IMR-90 (cell line): ENCODE data around the gene NPLOC4. TPM values are rescaled to one million over a fixed set of nuclear protein-coding genes. Genes with fewer than 3 reads are reported as not detected.

Experiments
- ATAC-seq: fragments of 200-7000 bp; cut with Tn5 transposase; 2 replicates; pipeline ENCODE4 v1.9.1; 2020; ENCODE audit warnings: low read depth, mild to moderate bottlenecking, moderate library complexity
- BruUV-seq: library from RNA; stranded (reverse); fragments of 400-500 nt; replicated peaks from 2 replicates; lab custom pipeline; 2021; lab: Mats Ljungman, UMichigan
- CTCF ChIA-PET: fragments of 300-600 bp; formaldehyde crosslinking; extraction: SDS; loops from one replicate; lab custom pipeline; 2021; ENCODE audit warnings: antibody characterized with exemption; lab: Yijun Ruan, JAX
- POLR2A ChIA-PET: fragments of 300-600 bp; sonication (Branson Sonifier 250); formaldehyde crosslinking; loops from one replicate; lab custom pipeline; 2022; ENCODE audit warnings: antibody characterized with exemption; ENCODE audit not compliant: unreplicated experiment; lab: Charles Lee
- DNase-seq: peaks from one replicate; pipeline ENCODE4 v3.0.0; 2013
- H2AFZ ChIP-seq: replicated peaks from 2 replicates; pipeline ENCODE3; 2013; ENCODE audit warnings: low read length, mild to moderate bottlenecking; ENCODE audit not compliant: poor library complexity
- H2AK5ac ChIP-seq: 2 replicates; pipeline ENCODE4 v1.6.1; 2013; ENCODE audit warnings: low read depth, low read length, inconsistent platforms
- H2AK9ac ChIP-seq: replicated peaks from 2 replicates; pipeline ENCODE3; 2013; ENCODE audit warnings: mild to moderate bottlenecking, low read depth, low read length, moderate library complexity; ENCODE audit not compliant: poor library complexity
- H2BK120ac ChIP-seq: 2 replicates; pipeline ENCODE4 v1.6.1; 2013; ENCODE audit warnings: low read depth, low read length, inconsistent platforms
- H2BK15ac ChIP-seq: 3 replicates; pipeline ENCODE4 v1.6.1; 2013; ENCODE audit warnings: low read depth, low read length, inconsistent platforms
- H2BK20ac ChIP-seq: 2 replicates; pipeline ENCODE4 v1.6.1; 2013; ENCODE audit warnings: low read depth, mild to moderate bottlenecking, inconsistent platforms, low read length, moderate library complexity
- H2BK5ac ChIP-seq: 2 replicates; pipeline ENCODE4 v1.6.1; 2013; ENCODE audit warnings: mild to moderate bottlenecking, low read depth, low read length, inconsistent platforms; ENCODE audit not compliant: poor library complexity, severe bottlenecking
- H3K14ac ChIP-seq: replicated peaks from 2 replicates; pipeline ENCODE4 v1.6.1; 2013; ENCODE audit warnings: low read depth, low read length, inconsistent platforms
- H3K18ac ChIP-seq: 2 replicates; pipeline ENCODE4 v1.6.1; 2013; ENCODE audit warnings: low read depth, low read length, control low read depth
- H3K23ac ChIP-seq: 2 replicates; pipeline ENCODE4 v1.6.1; 2013; ENCODE audit warnings: low read depth, low read length, inconsistent platforms
- H3K27ac ChIP-seq: 2 replicates; pipeline ENCODE4 v1.5.1; 2013; ENCODE audit warnings: mild to moderate bottlenecking, control low read depth, low read length; ENCODE audit not compliant: insufficient read depth
- H3K27me3 ChIP-seq: 2 replicates; pipeline ENCODE4 v1.6.1; 2013; ENCODE audit warnings: low read length; ENCODE audit not compliant: control insufficient read depth, insufficient read depth
- H3K36me3 ChIP-seq: 2 replicates; pipeline ENCODE4 v1.6.1; 2013; ENCODE audit warnings: low read length, mixed read lengths; ENCODE audit not compliant: control insufficient read depth, insufficient read depth
- H3K4ac ChIP-seq: 2 replicates; pipeline ENCODE4 v1.6.1; 2013; ENCODE audit warnings: low read depth, low read length, inconsistent platforms
- H3K4me1 ChIP-seq: 2 replicates; pipeline ENCODE4 v1.6.1; 2013; ENCODE audit warnings: low read length, mixed read lengths; ENCODE audit not compliant: control insufficient read depth, insufficient read depth
- H3K4me2 ChIP-seq: 2 replicates; pipeline ENCODE4 v1.6.1; 2013; ENCODE audit warnings: low read depth, mild to moderate bottlenecking, control low read depth, low read length, moderate library complexity
- H3K4me3 ChIP-seq: 2 replicates; pipeline ENCODE4 v1.5.1; 2013; ENCODE audit warnings: low read depth, mild to moderate bottlenecking, control low read depth, low read length, moderate library complexity; ENCODE audit not compliant: insufficient read depth
- H3K56ac ChIP-seq: 2 replicates; pipeline ENCODE4 v1.6.1; 2013; ENCODE audit warnings: low read length, inconsistent platforms; ENCODE audit not compliant: insufficient read depth; ENCODE audit errors: extremely low read depth
- H3K79me1 ChIP-seq, 2 experiments: 2 replicates each; pipeline ENCODE4 v1.6.1; 2013; ENCODE audit warnings: low read length in 2 of 2, inconsistent platforms in 1 of 2, low read depth in 1 of 2
- H3K9ac ChIP-seq: 2 replicates; pipeline ENCODE4 v1.6.1; 2013; ENCODE audit warnings: low read depth, low read length, control low read depth
- H3K9me1 ChIP-seq: 2 replicates; pipeline ENCODE4 v1.6.1; 2013; ENCODE audit warnings: low read length, inconsistent platforms; ENCODE audit not compliant: insufficient read depth
- H3K9me3 ChIP-seq: 2 replicates; pipeline ENCODE4 v1.6.1; 2013; ENCODE audit warnings: low read length; ENCODE audit not compliant: control insufficient read depth, insufficient read depth
- H4K20me1 ChIP-seq: 2 replicates; pipeline ENCODE4 v1.6.1; 2013; ENCODE audit warnings: low read length, inconsistent platforms; ENCODE audit not compliant: insufficient read depth
- H4K5ac ChIP-seq: 2 replicates; pipeline ENCODE4 v1.6.1; 2013; ENCODE audit warnings: mild to moderate bottlenecking, low read depth, low read length, control low read depth
- H4K8ac ChIP-seq, 2 experiments: 2 replicates each; pipeline ENCODE4 v1.6.1; 2013; ENCODE audit warnings: low read depth in 2 of 2, low read length in 2 of 2, control low read depth in 1 of 2, inconsistent platforms in 1 of 2
- H4K91ac ChIP-seq: 2 replicates; pipeline ENCODE4 v1.6.1; 2013; ENCODE audit warnings: low read depth, low read length, inconsistent platforms; ENCODE audit not compliant: insufficient read depth
- CEBPB ChIP-seq: IDR thresholded peaks from 2 replicates; pipeline ENCODE4 v1.6.1; 2012; ENCODE audit warnings: low read depth, low read length, improper control_type of control experiment
- CHD1 ChIP-seq: IDR thresholded peaks from 2 replicates; pipeline ENCODE4 v1.6.1; 2012; ENCODE audit warnings: low read depth, low read length, improper control_type of control experiment
- ELK1 ChIP-seq: fragments of 150-350 bp; IDR thresholded peaks from 2 replicates; pipeline ENCODE4 v1.6.1; 2016; ENCODE audit warnings: low read depth, mild to moderate bottlenecking, low read length, moderate library complexity, borderline replicate concordance
- FOS ChIP-seq: fragments of 150-350 bp; IDR thresholded peaks from 2 replicates; pipeline ENCODE4 v1.6.1; 2016; ENCODE audit warnings: low read depth, low read length
- MAFK ChIP-seq: IDR thresholded peaks from 2 replicates; pipeline ENCODE4 v1.6.1; 2012; ENCODE audit warnings: low read depth, low read length, improper control_type of control experiment
- MAZ ChIP-seq: IDR thresholded peaks from 2 replicates; pipeline ENCODE4 v1.6.1; 2012; ENCODE audit warnings: low read depth, mild to moderate bottlenecking, low read length, improper control_type of control experiment, moderate library complexity, borderline replicate concordance
- MXI1 ChIP-seq: IDR thresholded peaks from 2 replicates; pipeline ENCODE4 v1.6.1; 2012; ENCODE audit warnings: low read depth, mild to moderate bottlenecking, low read length, moderate library complexity, borderline replicate concordance
- NFE2L2 ChIP-seq: fragments of 150-350 bp; IDR thresholded peaks from 2 replicates; pipeline ENCODE4 v1.6.1; 2016; ENCODE audit warnings: low read depth, mild to moderate bottlenecking, low read length
- POLR2A ChIP-seq: IDR thresholded peaks from 2 replicates; pipeline ENCODE4 v1.6.1; 2012; ENCODE audit warnings: mild to moderate bottlenecking, low read depth, low read length
- RAD21 ChIP-seq: IDR thresholded peaks from 2 replicates; pipeline ENCODE4 v1.6.1; 2012; ENCODE audit warnings: low read length, improper control_type of control experiment
- RCOR1 ChIP-seq: IDR thresholded peaks from 2 replicates; pipeline ENCODE4 v1.6.1; 2012; ENCODE audit warnings: mild to moderate bottlenecking, low read length, improper control_type of control experiment; ENCODE audit not compliant: insufficient replicate concordance
- RFX5 ChIP-seq: IDR thresholded peaks from 2 replicates; pipeline ENCODE4 v1.8.0; 2012; ENCODE audit warnings: low read depth, mild to moderate bottlenecking, low read length, moderate library complexity
- WGBS, 2 experiments: methylation state at CpG; one replicate each; pipeline versions ENCODE4 v1.1.5 to v1.1.7; 2013; ENCODE audit warnings: missing lambda C conversion rate in 2 of 2; ENCODE audit not compliant: insufficient read length in 1 of 2; ENCODE audit errors: extremely low coverage in 2 of 2; 5-methylcytosine and 5-hydroxymethylcytosine counted together
- dilution Hi-C: fragments of 300-500 bp; cut with HindIII; formaldehyde crosslinking; loops from one replicate; pipeline ENCODE4 v1.14.3; 2018; ENCODE audit warnings: low sequenced_read_pairs; ENCODE audit not compliant: unreplicated experiment
- in situ Hi-C: fragments of 300-500 bp; cut with MboI; formaldehyde crosslinking; loops from 3 replicates; pipeline ENCODE4 v1.14.3; 2019; ENCODE audit warnings: low sequenced_read_pairs, inconsistent platforms, mixed read lengths
- intact Hi-C: fragments of 100-400 bp; cut with micrococcal nuclease; formaldehyde crosslinking; loops from 2 replicates; pipeline ENCODE4 v1.10.0; 2022
- polyA plus RNA-seq, 3 experiments: library from polyadenylated mRNA; depleted of rRNA; stranded (reverse); fragments of >200 nt; gene quantifications; 2 replicates each; pipeline ENCODE4 v1.2.3, GENCODE V29; 2012; ENCODE audit warnings: low replicate concordance in 1 of 3
- total RNA-seq: library from RNA; depleted of rRNA; stranded (reverse); fragments of >200 nt; gene quantifications from 2 replicates; pipeline ENCODE4 v1.2.3, GENCODE V29; 2012
- TF ChIP-seq, protein P1 (sequence below): conservative IDR thresholded peaks from 2 replicates; pipeline ENCODE4 v1.5.1; 2012; ENCODE audit warnings: mild to moderate bottlenecking, low read depth, low read length, improper control_type of control experiment

The NPLOC4 gene
- total and polyA plus RNA-seq, 2 of the 4 experiments (the other 2 are of a cell fraction): 70.4 to 78.3 TPM

DNA sequence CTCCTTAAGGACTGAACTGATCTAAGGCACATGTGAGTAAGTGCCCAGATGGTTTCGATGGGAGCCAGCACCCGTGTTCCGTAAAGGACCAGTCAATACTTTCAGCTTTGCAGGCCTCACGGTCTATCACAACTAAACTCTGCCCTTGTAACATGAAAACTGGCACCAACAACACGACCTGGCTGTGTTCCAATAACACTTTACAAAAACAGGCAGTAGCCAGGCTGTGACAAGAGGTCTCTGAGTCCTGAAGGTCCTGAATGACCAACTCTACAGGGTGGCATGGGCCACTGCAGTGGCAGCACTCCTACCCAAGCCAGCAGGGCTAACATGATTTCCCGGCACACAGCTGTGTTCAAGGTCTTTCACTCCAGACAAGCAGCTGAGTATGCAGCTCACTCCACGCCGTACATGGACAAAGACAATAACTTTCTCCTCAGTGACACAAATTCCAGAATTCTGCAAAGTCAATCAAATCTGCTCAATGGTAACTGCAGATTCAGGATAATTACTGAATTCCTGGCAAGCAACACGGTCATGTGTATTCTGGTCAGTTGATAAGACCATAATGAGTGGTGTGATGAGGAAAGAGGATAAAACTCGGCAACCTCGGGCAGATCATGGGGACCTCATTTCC is 15.3 kb downstream of the NPLOC4 start:
- Histone ChIP-seq H3K27ac (no peak overlapping the region), H3K4me3 (no peak overlapping the region), H4K5ac (no peak overlapping the region), H3K18ac (no peak overlapping the region), H3K56ac (no peak overlapping the region), H3K9me3 (no peaks in the 10 kb centered on the region), H4K20me1 (peaks cover 34% of the 10 kb centered on the region), H2AFZ (no peak overlapping the region), H2BK15ac (no peak overlapping the region), H3K79me1 (peaks cover 25 to 54% of the 10 kb centered on the region in 2 experiments), H3K36me3 (peaks cover 52% of the 10 kb centered on the region), H2BK5ac (no peak overlapping the region), H3K4me1 (no peaks in the 10 kb centered on the region), H2BK120ac (no peak overlapping the region), H3K9ac (no peak overlapping the region), H2AK5ac (no peak overlapping the region), H3K9me1 (peaks cover 11% of the 10 kb centered on the region; the same call in 1 of the 2 replicates), H3K14ac (no peak overlapping the region), H4K91ac (no peak overlapping the region), H3K23ac (no peak overlapping the region), H3K4me2 (no peak overlapping the region), H2BK20ac (no peak overlapping the region), H3K4ac (no peak overlapping the region), H2AK9ac (no peak overlapping the region), H4K8ac (no peak overlapping the region), H3K27me3 (no peaks in the 10 kb centered on the region)
- no peak for DNase-seq
- dilution Hi-C loops (no loop called here), intact Hi-C loops (no loop called here), in situ Hi-C loops (no loop called here)
- TF ChIP-seq RFX5: no peak
- no peak for TF ChIP-seq NFE2L2
- TF ChIP-seq POLR2A: no peak
- TF ChIP-seq, protein P1, sequence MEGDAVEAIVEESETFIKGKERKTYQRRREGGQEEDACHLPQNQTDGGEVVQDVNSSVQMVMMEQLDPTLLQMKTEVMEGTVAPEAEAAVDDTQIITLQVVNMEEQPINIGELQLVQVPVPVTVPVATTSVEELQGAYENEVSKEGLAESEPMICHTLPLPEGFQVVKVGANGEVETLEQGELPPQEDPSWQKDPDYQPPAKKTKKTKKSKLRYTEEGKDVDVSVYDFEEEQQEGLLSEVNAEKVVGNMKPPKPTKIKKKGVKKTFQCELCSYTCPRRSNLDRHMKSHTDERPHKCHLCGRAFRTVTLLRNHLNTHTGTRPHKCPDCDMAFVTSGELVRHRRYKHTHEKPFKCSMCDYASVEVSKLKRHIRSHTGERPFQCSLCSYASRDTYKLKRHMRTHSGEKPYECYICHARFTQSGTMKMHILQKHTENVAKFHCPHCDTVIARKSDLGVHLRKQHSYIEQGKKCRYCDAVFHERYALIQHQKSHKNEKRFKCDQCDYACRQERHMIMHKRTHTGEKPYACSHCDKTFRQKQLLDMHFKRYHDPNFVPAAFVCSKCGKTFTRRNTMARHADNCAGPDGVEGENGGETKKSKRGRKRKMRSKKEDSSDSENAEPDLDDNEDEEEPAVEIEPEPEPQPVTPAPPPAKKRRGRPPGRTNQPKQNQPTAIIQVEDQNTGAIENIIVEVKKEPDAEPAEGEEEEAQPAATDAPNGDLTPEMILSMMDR: no peak
- TF ChIP-seq MXI1: no peak
- TF ChIP-seq RCOR1: no peak
- TF ChIP-seq FOS: no peak
- no peak for TF ChIP-seq MAFK
- no peak for TF ChIP-seq CEBPB
- TF ChIP-seq ELK1: no peak
- TF ChIP-seq CHD1: no peak
- TF ChIP-seq RAD21: no peak
- TF ChIP-seq MAZ: no peak
- BruUV-seq: no TSS peak
- POLR2A ChIA-PET: interaction anchor here (1.0 kb wide), 1 partner anchor 14 kb away, joined by 3 read pairs; no protein-coding TSS in a partner anchor
- CTCF ChIA-PET: no interaction called here
- no peak for ATAC-seq
- 68% methylated on average over 5 of the region's 11 CpGs; no CpG with 5 or more reads in 1 of the 2 experiments for WGBS, 2 experiments
